ENCODE measurements around the gene CYP27C1. TPM values are rescaled to one million over a fixed set of nuclear protein-coding genes. Genes with fewer than 3 reads are reported as not detected.

CYP27C1 gene
- total RNA-seq, 4 donors from 2014 or later: 1.8 to 12.7 (median 2.9) TPM

- TF ChIP-seq POLR2A (IDR thresholded peaks at IDR 0.05) (no peak), CTCF (IDR thresholded peaks at IDR 0.05) (no peak), POLR2AphosphoS5 (IDR thresholded peaks at IDR 0.05) (no peak), EP300 (IDR thresholded peaks at IDR 0.05) (no peak)
- Histone ChIP-seq H3K4me1 (no peaks in the 10 kb centered on the region), H3K4me3 (no peak overlapping the region), H3K9me3 (no peaks in the 10 kb centered on the region), H3K27me3 (no peaks in the 10 kb centered on the region), H3K36me3 (no peaks in the 10 kb centered on the region), H3K27ac (no peak overlapping the region)
- 83% methylated on average over 2 of the region's 12 CpGs for WGBS
- no peak for DNase-seq (ENCODE audit: low spot score in 2 of 2)
These were observed 82.9 kb downstream of the CYP27C1 start for GRCh38 chr2:127137225-127137624.

GRCh38 chr2:127134833-127135830 is 85.0 kb downstream of the CYP27C1 start:
- no peak overlapping the region for H3K27ac ChIP-seq
- no peak for DNase-seq (ENCODE audit: low spot score in 2 of 2)
- 61% methylated on average over 15 of the region's 15 CpGs for WGBS
- no peaks in the 10 kb centered on the region for H3K4me1 ChIP-seq
- no peaks in the 10 kb centered on the region for H3K9me3 ChIP-seq
- TF ChIP-seq POLR2A (IDR thresholded peaks at IDR 0.05): no peak
- H3K4me3 ChIP-seq: no peak overlapping the region
- no peaks in the 10 kb centered on the region for H3K27me3 ChIP-seq
- no peaks in the 10 kb centered on the region for H3K36me3 ChIP-seq

- WGBS: 71% methylated on average over 4 of the region's 4 CpGs
- Histone ChIP-seq H3K27me3 (no peaks in the 10 kb centered on the region), H3K36me3 (no peaks in the 10 kb centered on the region), H3K27ac (no peak overlapping the region), H3K4me3 (no peak overlapping the region), H3K9me3 (no peaks in the 10 kb centered on the region), H3K4me1 (no peaks in the 10 kb centered on the region)
- TF ChIP-seq POLR2AphosphoS5 (IDR thresholded peaks at IDR 0.05): no peak
- no peak for TF ChIP-seq EP300 (IDR thresholded peaks at IDR 0.05)
- no peak for TF ChIP-seq CTCF (IDR thresholded peaks at IDR 0.05)
- TF ChIP-seq POLR2A (IDR thresholded peaks at IDR 0.05): no peak
- DNase-seq (ENCODE audit: low spot score in 2 of 2): no peak
These were observed 85.9 kb downstream of the CYP27C1 start for GRCh38 chr2:127134235-127134634.

Other genes starting within 250 kb of the CYP27C1 start
- gene BIN1, start 113.1 kb downstream of the CYP27C1 start, total RNA-seq: 10 to 100 TPM in 1 of 4 donors, 1 to 10 TPM in 3; 5.6 to 13.3 (median 8.8) TPM
- gene ERCC3, start 73.8 kb upstream of the CYP27C1 start, total RNA-seq: 100 to 1,000 TPM in 1 of 4 donors, 10 to 100 TPM in 3; 35.5 to 103 (median 39.1) TPM
- 10 to 100 TPM; 29.4 to 49.1 (median 44.0) TPM for gene MAP3K2, start 167.7 kb upstream of the CYP27C1 start, total RNA-seq
- 1 to 10 TPM in 1 of 4 donors, under 1 TPM in 1, not detected in 2; 0.36 to 7.1 TPM for gene PROC, start 198.1 kb upstream of the CYP27C1 start, total RNA-seq